Ishikawa (cell line): ENCODE measurements around the gene ASTN1.

Experiments used
- CEBPB ChIP-seq: IDR thresholded peaks from 2 replicates; pipeline ENCODE4 v1.6.1; 2012
- CREB1 ChIP-seq: IDR thresholded peaks from 2 replicates; pipeline ENCODE4 v1.6.1; 2012; ENCODE audit warnings: low read depth
- EP300 ChIP-seq: IDR thresholded peaks from 2 replicates; pipeline ENCODE4 v1.6.1; 2012; ENCODE audit warnings: borderline replicate concordance
- MAX ChIP-seq: IDR thresholded peaks from 2 replicates; pipeline ENCODE4 v1.6.1; 2012
- NFIC ChIP-seq: IDR thresholded peaks from 2 replicates; pipeline ENCODE4 v1.6.1; 2012
- RAD21 ChIP-seq: IDR thresholded peaks from 2 replicates; pipeline ENCODE4 v1.6.1; 2012; ENCODE audit warnings: low read depth
- REST ChIP-seq: IDR thresholded peaks from 2 replicates; pipeline ENCODE4 v1.6.1; 2012; ENCODE audit warnings: low read depth, mild to moderate bottlenecking
- TCF12 ChIP-seq: IDR thresholded peaks from 2 replicates; pipeline ENCODE4 v1.6.1; 2012; ENCODE audit warnings: low read depth
- TEAD4 ChIP-seq: IDR thresholded peaks from 2 replicates; pipeline ENCODE4 v1.6.1; 2012
- USF1 ChIP-seq: IDR thresholded peaks from 2 replicates; pipeline ENCODE4 v1.6.1; 2012
- YY1 ChIP-seq: IDR thresholded peaks from 2 replicates; pipeline ENCODE4 v1.6.1; 2012; ENCODE audit warnings: low read depth
- ZBTB7A ChIP-seq: IDR thresholded peaks from 2 replicates; pipeline ENCODE4 v1.6.1; 2012; ENCODE audit warnings: low read depth

DNA sequence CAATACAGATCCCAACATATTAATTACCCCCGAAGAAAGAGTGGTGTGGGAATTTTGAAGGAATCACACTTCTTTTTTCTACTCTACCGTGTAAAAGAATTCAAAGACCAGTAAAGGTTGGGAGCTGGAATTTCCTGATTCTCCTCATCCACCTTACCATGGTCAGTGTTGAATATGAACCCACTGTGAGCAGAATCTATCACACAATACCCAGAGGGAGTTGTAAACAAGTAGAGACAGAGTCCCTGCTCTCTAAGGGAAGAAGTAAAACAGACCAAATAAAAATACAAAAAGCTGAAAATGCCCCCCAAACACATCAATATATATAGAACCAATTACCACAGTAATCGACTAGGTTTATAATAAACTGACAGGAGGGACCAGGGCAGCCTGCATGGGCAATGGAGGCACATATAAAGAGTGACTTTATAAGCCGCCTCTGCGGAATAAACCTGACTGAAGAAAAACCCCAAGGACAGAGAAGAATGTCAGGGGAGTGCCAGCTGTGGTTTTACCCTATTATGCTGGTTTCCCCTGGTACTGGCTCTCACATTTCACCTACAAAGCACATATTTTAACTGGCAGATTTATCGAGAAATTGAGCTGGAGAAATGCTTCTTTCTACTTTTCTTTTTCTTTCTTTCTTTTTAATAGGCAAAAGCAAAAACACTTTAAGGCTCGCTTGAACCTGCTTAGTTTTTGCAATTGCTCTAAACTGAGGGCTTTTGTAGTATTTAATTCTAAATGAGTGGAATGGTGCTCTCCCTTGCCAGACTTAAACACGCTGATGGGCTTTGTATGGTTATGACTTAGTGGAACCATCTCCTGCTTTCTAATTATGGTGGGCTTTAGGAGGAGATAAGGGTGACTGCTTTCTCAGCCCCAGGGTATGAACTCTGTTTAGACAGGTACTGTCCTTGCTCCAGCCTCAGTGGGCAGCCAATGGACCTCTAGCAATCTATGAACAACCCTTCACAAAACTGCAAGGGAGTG, 244.8 kb downstream of the ASTN1 start:
- TF ChIP-seq TCF12 (no peak), MAX (no peak), RAD21 (no peak), EP300 (no peak), YY1 (no peak), USF1 (no peak), ZBTB7A (no peak), CREB1 (no peak), NFIC (no peak), REST (no peak), TEAD4 (no peak), CEBPB (no peak)
